ENCODE data around the gene UMPS.

- TF ChIP-seq EZH2 (IDR thresholded peaks at IDR 0.05; ENCODE audit: insufficient read depth, poor library complexity, severe bottlenecking): no peak
- no peak for TF ChIP-seq EZH2phosphoT487 (IDR thresholded peaks at IDR 0.05; ENCODE audit: insufficient read depth, low read depth)
These were observed 34.5 kb downstream of the UMPS start for GRCh38 chr3:124764746-124765145.

All from GM23248 (cell line).